ENCODE results near the gene LRP11. TPM values are rescaled to one million over a fixed set of nuclear protein-coding genes. Genes with fewer than 3 reads are reported as not detected.
A peak's percentile ranks its signal among the peaks of the same experiment; 100 is the strongest.

LRP11 gene
- total RNA-seq, 5 donors from 2014 or later (not counting 1 experiment from before 2014, with no cell fraction given), result 2.1 to 4.3 (median 2.7) TPM; not detected in 1

DNA sequence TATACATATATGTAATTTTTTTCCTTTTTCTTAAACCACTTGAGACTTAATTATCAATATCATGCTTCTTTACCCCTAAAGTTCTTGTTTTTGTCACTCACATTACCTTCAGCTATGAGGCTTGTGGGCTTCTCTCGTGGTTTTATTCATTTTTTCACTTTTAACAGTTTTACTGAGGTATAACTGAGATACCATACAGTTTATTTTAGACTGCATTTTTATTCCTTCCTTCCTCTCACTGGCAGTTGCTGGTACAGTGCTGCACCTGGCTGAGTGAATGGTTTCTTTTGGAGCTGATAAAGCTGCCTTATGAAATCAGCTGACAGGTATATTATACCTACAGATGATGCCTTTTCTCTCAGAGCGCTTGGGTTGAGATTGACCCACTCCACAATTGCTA is 54.4 kb downstream of the LRP11 start:
- ChIA-PET CTCF (interaction anchor here in 1 of 2 donors (0.7 kb wide), 1 partner anchor 12 kb away, joined by 3 read pairs; no protein-coding TSS in a partner anchor), POLR2A (interaction anchor here in 1 of 2 donors (0.7 kb wide), 1 partner anchor 582 kb away, joined by 7 read pairs; no protein-coding TSS in a partner anchor)
- no peaks in the 10 kb centered on the region for H3K9me3 Mint-ChIP-seq
- H3K27me3 ChIP-seq (replicated peaks in 1 of 2; ENCODE audit: control insufficient read depth in 2 of 2, extremely low read depth in 1 of 2, insufficient read depth in 2 of 2, low read length in 1 of 2), result no peaks in the 10 kb centered on the region
- H3K27ac Mint-ChIP-seq, result no peak overlapping the region
- peaks cover 5 to 27% (median 18%) of the 10 kb centered on the region in 3 donors for H3K4me1 Mint-ChIP-seq
- H3K27me3 Mint-ChIP-seq, result no peaks in the 10 kb centered on the region
- H3K4me1 ChIP-seq (ENCODE audit: control insufficient read depth in 1 of 2, extremely low read depth in 1 of 2, insufficient read depth in 2 of 2, low read length in 2 of 2), result peaks cover 0 to 3% of the 10 kb centered on the region in 2 experiments
- WGBS (ENCODE audit: insufficient coverage), result no CpG with 5 or more reads among the region's 2 CpGs
- H3K36me3 Mint-ChIP-seq, result peaks cover 30% of the 10 kb centered on the region
- ATAC-seq (replicated peaks in 1 of 4), result no peak
- H3K4me3 Mint-ChIP-seq, result no peak overlapping the region
- DNase-seq, result no peak
- no peaks in the 10 kb centered on the region for H3K9me3 ChIP-seq
- H3K27ac ChIP-seq (ENCODE audit: low read length), result no peak overlapping the region
- H3K4me3 ChIP-seq (ENCODE audit: control insufficient read depth in 1 of 2, extremely low read depth in 1 of 2, low read length in 1 of 2), result no peak overlapping the region
- H3K36me3 ChIP-seq (ENCODE audit: control insufficient read depth in 2 of 2, extremely low read depth in 1 of 2, insufficient read depth in 1 of 2, low read length in 1 of 2), result peaks cover 0 to 15% of the 10 kb centered on the region in 2 donors

DNA sequence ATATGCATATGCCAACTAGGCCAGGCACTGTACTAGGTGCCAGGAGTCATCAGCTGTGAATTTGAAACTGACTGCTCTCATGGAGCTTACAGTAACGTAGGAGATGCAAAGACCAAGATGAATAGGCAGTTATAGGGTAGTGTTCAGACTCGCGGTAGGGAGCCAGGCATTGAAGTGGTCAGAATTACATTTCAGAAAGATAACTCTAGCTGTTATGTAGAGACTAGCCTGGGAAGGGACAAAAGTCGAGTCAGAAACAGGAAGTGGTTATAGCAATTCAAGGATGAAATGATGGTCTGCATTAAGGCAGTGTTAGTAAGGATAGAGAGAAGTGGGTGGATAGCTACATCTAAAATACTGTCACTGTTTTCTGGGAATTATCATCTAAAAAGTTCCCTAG is 58.0 kb downstream of the LRP11 start:
- Histone ChIP-seq H3K4me1 (ENCODE audit: control insufficient read depth in 1 of 2, extremely low read depth in 1 of 2, insufficient read depth in 2 of 2, low read length in 2 of 2) (peaks cover 0 to 3% of the 10 kb centered on the region in 2 experiments), H3K27ac (ENCODE audit: low read length) (no peak overlapping the region), H3K27me3 (replicated peaks in 1 of 2; ENCODE audit: control insufficient read depth in 2 of 2, extremely low read depth in 1 of 2, insufficient read depth in 2 of 2, low read length in 1 of 2) (no peaks in the 10 kb centered on the region), H3K4me3 (ENCODE audit: control insufficient read depth in 1 of 2, extremely low read depth in 1 of 2, low read length in 1 of 2) (no peak overlapping the region), H3K9me3 (no peaks in the 10 kb centered on the region), H3K36me3 (ENCODE audit: control insufficient read depth in 2 of 2, extremely low read depth in 1 of 2, insufficient read depth in 1 of 2, low read length in 1 of 2) (peaks cover 0 to 16% of the 10 kb centered on the region in 2 donors)
- H3K9me3 Mint-ChIP-seq, result no peaks in the 10 kb centered on the region
- WGBS (ENCODE audit: insufficient coverage), result 56% methylated on average over 4 of the region's 4 CpGs
- no peak overlapping the region for H3K4me3 Mint-ChIP-seq
- peak in 1 of 4 experiments; percentile 39 for ATAC-seq (replicated peaks in 1 of 4)
- H3K4me1 Mint-ChIP-seq, result peaks cover 5 to 24% (median 17%) of the 10 kb centered on the region in 3 donors
- no peak for DNase-seq
- peak overlapping the region; percentile 30 to 50 for H3K27ac Mint-ChIP-seq
- peaks cover 27% of the 10 kb centered on the region for H3K36me3 Mint-ChIP-seq
- POLR2A ChIA-PET, result no interaction called here
- H3K27me3 Mint-ChIP-seq, result no peaks in the 10 kb centered on the region
- CTCF ChIA-PET, result interaction anchor here in 1 of 2 donors (0.8 kb wide), 1 partner anchor 18 kb away, joined by 4 read pairs; no protein-coding TSS in a partner anchor

GRCh38 chr6:149783551-149783950 is 80.6 kb downstream of the LRP11 start:
- POLR2A ChIA-PET, result interaction anchor here in 1 of 2 donors (0.6 kb wide), 1 partner anchor 14 kb away, joined by 4 read pairs; no protein-coding TSS in a partner anchor

DNA sequence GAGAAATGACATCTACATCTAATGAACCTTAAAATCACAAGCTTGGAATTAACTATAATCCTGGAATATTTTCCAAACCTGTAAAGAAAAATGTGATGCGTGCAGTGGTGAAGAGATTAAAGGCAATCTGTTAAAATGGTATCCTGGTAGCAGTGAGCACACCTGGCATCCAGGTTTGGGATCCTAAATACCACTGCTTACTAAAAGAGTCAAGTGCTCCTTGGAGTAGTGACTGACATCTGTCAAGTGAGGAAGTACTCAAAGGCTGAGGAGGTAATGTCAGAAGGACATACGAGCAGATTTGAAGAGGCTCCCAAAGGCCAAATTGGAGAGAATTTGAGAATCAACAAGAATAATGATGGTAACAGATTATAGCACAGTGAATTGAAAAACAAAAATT is 81.8 kb downstream of the LRP11 start:
- CTCF ChIA-PET, result no interaction called here
- no peaks in the 10 kb centered on the region for H3K27me3 ChIP-seq (replicated peaks in 1 of 2; ENCODE audit: control insufficient read depth in 2 of 2, extremely low read depth in 1 of 2, insufficient read depth in 2 of 2, low read length in 1 of 2)
- H3K27me3 Mint-ChIP-seq, result no peaks in the 10 kb centered on the region
- no peak overlapping the region for H3K4me3 Mint-ChIP-seq
- POLR2A ChIA-PET, result no interaction called here
- H3K27ac ChIP-seq (ENCODE audit: low read length), result no peak overlapping the region
- H3K36me3 Mint-ChIP-seq, result peaks cover 31% of the 10 kb centered on the region
- H3K9me3 ChIP-seq, result no peaks in the 10 kb centered on the region
- peaks cover 4 to 39% of the 10 kb centered on the region in 2 donors for H3K36me3 ChIP-seq (ENCODE audit: control insufficient read depth in 2 of 2, extremely low read depth in 1 of 2, insufficient read depth in 1 of 2, low read length in 1 of 2)
- H3K4me1 Mint-ChIP-seq, result peaks cover 0 to 6% (median 2%) of the 10 kb centered on the region in 3 donors
- no peak for ATAC-seq (replicated peaks in 1 of 4)
- H3K4me1 ChIP-seq (ENCODE audit: control insufficient read depth in 1 of 2, extremely low read depth in 1 of 2, insufficient read depth in 2 of 2, low read length in 2 of 2), result no peaks in the 10 kb centered on the region
- WGBS (ENCODE audit: insufficient coverage), result 100% methylated on average over 1 of the region's 2 CpGs
- no peaks in the 10 kb centered on the region for H3K9me3 Mint-ChIP-seq
- no peak for DNase-seq
- H3K27ac Mint-ChIP-seq, result no peak overlapping the region
- no peak overlapping the region for H3K4me3 ChIP-seq (ENCODE audit: control insufficient read depth in 1 of 2, extremely low read depth in 1 of 2, low read length in 1 of 2)

More at GRCh38 chr6:149783551-149783950, 80.6 kb downstream of the LRP11 start:
- H3K4me1 Mint-ChIP-seq, result peaks cover 0 to 6% (median 4%) of the 10 kb centered on the region in 3 donors
- H3K4me3 ChIP-seq (ENCODE audit: control insufficient read depth in 1 of 2, extremely low read depth in 1 of 2, low read length in 1 of 2), result no peak overlapping the region
- H3K27ac Mint-ChIP-seq, result no peak overlapping the region
- ATAC-seq (replicated peaks in 1 of 4) (no peak), DNase-seq (no peak)
- H3K9me3 ChIP-seq, result no peaks in the 10 kb centered on the region
- H3K36me3 Mint-ChIP-seq, result peaks cover 31% of the 10 kb centered on the region
- CTCF ChIA-PET, result no interaction called here
- no peak overlapping the region for H3K4me3 Mint-ChIP-seq
- H3K4me1 ChIP-seq (ENCODE audit: control insufficient read depth in 1 of 2, extremely low read depth in 1 of 2, insufficient read depth in 2 of 2, low read length in 2 of 2), result no peaks in the 10 kb centered on the region
- no peaks in the 10 kb centered on the region for H3K27me3 Mint-ChIP-seq
- H3K36me3 ChIP-seq (ENCODE audit: control insufficient read depth in 2 of 2, extremely low read depth in 1 of 2, insufficient read depth in 1 of 2, low read length in 1 of 2), result peaks cover 4 to 36% of the 10 kb centered on the region in 2 donors
- no peaks in the 10 kb centered on the region for H3K9me3 Mint-ChIP-seq
- no peaks in the 10 kb centered on the region for H3K27me3 ChIP-seq (replicated peaks in 1 of 2; ENCODE audit: control insufficient read depth in 2 of 2, extremely low read depth in 1 of 2, insufficient read depth in 2 of 2, low read length in 1 of 2)
- WGBS (ENCODE audit: insufficient coverage), result 100% methylated on average over 1 of the region's 3 CpGs
- no peak overlapping the region for H3K27ac ChIP-seq (ENCODE audit: low read length)

- DNase-seq (no peak), ATAC-seq (replicated peaks in 1 of 4) (no peak)
- Histone ChIP-seq H3K9me3 (no peaks in the 10 kb centered on the region), H3K4me1 (ENCODE audit: control insufficient read depth in 1 of 2, extremely low read depth in 1 of 2, insufficient read depth in 2 of 2, low read length in 2 of 2) (no peaks in the 10 kb centered on the region), H3K27me3 (replicated peaks in 1 of 2; ENCODE audit: control insufficient read depth in 2 of 2, extremely low read depth in 1 of 2, insufficient read depth in 2 of 2, low read length in 1 of 2) (no peaks in the 10 kb centered on the region), H3K27ac (ENCODE audit: low read length) (no peak overlapping the region), H3K36me3 (ENCODE audit: control insufficient read depth in 2 of 2, extremely low read depth in 1 of 2, insufficient read depth in 1 of 2, low read length in 1 of 2) (peaks cover 4 to 39% of the 10 kb centered on the region in 2 donors), H3K4me3 (ENCODE audit: control insufficient read depth in 1 of 2, extremely low read depth in 1 of 2, low read length in 1 of 2) (no peak overlapping the region)
- Mint-ChIP-seq H3K27me3 (no peaks in the 10 kb centered on the region), H3K9me3 (no peaks in the 10 kb centered on the region), H3K27ac (no peak overlapping the region), H3K36me3 (peaks cover 31% of the 10 kb centered on the region), H3K4me3 (no peak overlapping the region), H3K4me1 (peaks cover 0 to 6% (median 2%) of the 10 kb centered on the region in 3 donors)
- POLR2A ChIA-PET, result interaction anchor here in 1 of 2 donors (0.6 to 0.7 kb wide), 2 partner anchors 155 to 177 kb away, joined by 6 to 10 read pairs; no protein-coding TSS in a partner anchor
- CTCF ChIA-PET, result no interaction called here
Observed at GRCh38 chr6:149781715-149782114, 82.4 kb downstream of the LRP11 start.

GRCh38 chr6:149779644-149779963 is 84.6 kb downstream of the LRP11 start:
- Histone ChIP-seq H3K4me3 (ENCODE audit: control insufficient read depth in 1 of 2, extremely low read depth in 1 of 2, low read length in 1 of 2) (no peak overlapping the region), H3K4me1 (ENCODE audit: control insufficient read depth in 1 of 2, extremely low read depth in 1 of 2, insufficient read depth in 2 of 2, low read length in 2 of 2) (no peaks in the 10 kb centered on the region), H3K36me3 (ENCODE audit: control insufficient read depth in 2 of 2, extremely low read depth in 1 of 2, insufficient read depth in 1 of 2, low read length in 1 of 2) (peaks cover 11 to 43% of the 10 kb centered on the region in 2 donors), H3K27me3 (replicated peaks in 1 of 2; ENCODE audit: control insufficient read depth in 2 of 2, extremely low read depth in 1 of 2, insufficient read depth in 2 of 2, low read length in 1 of 2) (no peaks in the 10 kb centered on the region), H3K27ac (ENCODE audit: low read length) (no peak overlapping the region), H3K9me3 (no peaks in the 10 kb centered on the region)
- H3K4me3 Mint-ChIP-seq, result no peak overlapping the region
- CTCF ChIA-PET, result no interaction called here
- ATAC-seq (replicated peaks in 1 of 4) (no peak), DNase-seq (no peak)
- H3K27ac Mint-ChIP-seq, result no peak overlapping the region
- no peaks in the 10 kb centered on the region for H3K9me3 Mint-ChIP-seq
- H3K36me3 Mint-ChIP-seq, result peaks cover 39% of the 10 kb centered on the region
- WGBS (ENCODE audit: insufficient coverage), result no CpG with 5 or more reads among the region's 2 CpGs
- H3K27me3 Mint-ChIP-seq, result no peaks in the 10 kb centered on the region
- H3K4me1 Mint-ChIP-seq, result peaks cover 0 to 6% (median 2%) of the 10 kb centered on the region in 3 donors
- POLR2A ChIA-PET, result interaction anchor here in 1 of 2 donors (0.6 kb wide), 1 partner anchor 32 kb away, joined by 3 read pairs; no protein-coding TSS in a partner anchor

Data from T-cell (primary cell).